Activated CD4-positive, alpha-beta T cell treated with anti-CD3 and anti-CD28 coated beads, Interleukin-2, amount 50 U/mL, for 16 hours (primary cell): ENCODE results near the gene ZFAND3.

Experiments
- DNase-seq: peaks from one replicate; pipeline ENCODE4 v3.0.0-alpha.2; 2020

The ZFAND3 gene

GRCh38 chr6:38062066-38062465 lies 242.5 kb downstream of the ZFAND3 start:
- no peak for DNase-seq

DNA sequence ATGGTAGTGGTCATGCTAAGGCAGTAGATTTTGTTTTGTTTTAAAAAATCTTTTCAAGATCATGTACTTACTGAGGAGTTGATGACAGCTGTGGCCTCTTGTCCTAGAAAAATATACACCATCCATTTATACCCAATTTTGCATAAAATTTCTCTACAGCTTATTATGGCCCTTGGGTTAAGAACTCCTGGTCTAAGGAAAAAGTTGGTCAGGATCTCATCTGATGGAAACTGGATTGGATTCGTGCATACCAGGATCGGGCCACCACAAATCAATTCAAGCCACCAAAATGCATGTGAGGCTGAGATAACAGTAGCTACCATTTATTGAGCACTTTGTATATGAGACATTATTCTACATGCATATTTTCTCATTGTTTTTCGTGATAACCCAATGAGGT lies 244.4 kb downstream of the ZFAND3 start:
- no peak for DNase-seq

GRCh38 chr6:38064431-38064830 lies 244.9 kb downstream of the ZFAND3 start:
- DNase-seq, result no peak

- no peak for DNase-seq
Measured at GRCh38 chr6:38065734-38066305, 246.3 kb downstream of the ZFAND3 start.

- DNase-seq, result no peak
Measured at GRCh38 chr6:38067263-38067980, 247.9 kb downstream of the ZFAND3 start.

- DNase-seq, result no peak
Measured at GRCh38 chr6:38068854-38069590, 249.5 kb downstream of the ZFAND3 start.

- no peak for DNase-seq
Measured at GRCh38 chr6:38077488-38078030, 258.0 kb downstream of the ZFAND3 start.

- DNase-seq, result no peak
Measured at GRCh38 chr6:38078671-38079070, 259.1 kb downstream of the ZFAND3 start.

GRCh38 chr6:38079107-38079506 lies 259.6 kb downstream of the ZFAND3 start:
- no peak for DNase-seq

DNA sequence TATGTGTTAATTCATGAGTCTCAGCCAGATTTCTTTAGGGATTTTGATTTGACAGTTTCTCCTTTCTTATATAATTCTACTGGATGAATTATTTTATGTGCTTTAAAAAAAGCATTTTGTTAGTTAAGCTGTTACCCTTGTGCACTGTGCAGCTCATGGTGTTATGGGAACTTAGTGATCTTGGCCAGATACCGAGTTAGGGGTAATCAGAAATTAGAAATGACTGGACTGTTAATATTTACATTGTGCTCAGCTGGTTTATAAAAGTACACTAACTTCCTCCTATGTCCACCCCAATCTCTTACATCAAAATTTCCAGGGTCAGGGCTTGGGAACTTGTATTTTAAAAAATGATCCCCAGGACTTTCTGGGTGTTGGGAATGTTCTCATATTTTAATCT lies 260.0 kb downstream of the ZFAND3 start:
- no peak for DNase-seq

GRCh38 chr6:38080360-38080759 lies 260.8 kb downstream of the ZFAND3 start:
- DNase-seq, result no peak

DNA sequence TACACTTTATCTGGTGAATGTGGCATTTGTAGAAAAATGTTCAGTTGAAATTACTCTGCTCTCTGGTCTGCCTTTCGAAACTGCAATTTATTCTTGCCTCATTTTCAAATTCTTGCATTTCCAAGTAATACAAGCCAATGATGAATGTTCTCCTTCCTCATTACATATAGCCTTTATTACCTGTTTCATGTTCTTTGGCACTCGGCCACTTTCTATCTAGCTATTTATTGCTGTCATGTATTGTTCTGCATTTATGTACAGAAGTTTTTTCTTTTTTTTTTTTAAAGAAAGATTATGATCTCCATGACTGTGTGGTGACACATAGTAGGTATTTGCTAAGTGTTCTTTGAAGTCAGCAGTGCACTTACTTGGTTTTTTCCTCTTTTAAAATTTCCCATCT lies 261.4 kb downstream of the ZFAND3 start:
- no peak for DNase-seq

- no peak for DNase-seq
Measured at GRCh38 chr6:38085031-38085430, 265.5 kb downstream of the ZFAND3 start.

GRCh38 chr6:38086346-38086745 lies 266.8 kb downstream of the ZFAND3 start:
- no peak for DNase-seq

DNA sequence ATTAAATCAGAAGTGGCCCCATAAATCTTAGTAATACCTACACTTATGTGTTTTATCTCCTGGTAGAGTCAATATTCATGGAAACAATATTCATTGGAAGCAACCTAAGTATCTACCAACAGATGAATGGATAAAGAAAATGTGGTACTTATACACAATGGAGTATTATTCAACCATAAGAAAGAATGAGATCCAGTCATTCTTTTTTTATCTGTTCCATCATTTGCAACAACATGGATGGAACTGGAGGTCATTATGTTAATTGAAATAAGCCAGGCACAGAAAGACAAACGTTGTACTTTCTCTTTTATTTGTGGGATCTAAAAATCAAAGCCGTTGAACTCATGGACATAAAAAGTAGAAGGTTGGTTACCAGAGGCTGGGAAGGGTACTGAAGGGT lies 268.5 kb downstream of the ZFAND3 start:
- no peak for DNase-seq

- DNase-seq, result no peak
Measured at GRCh38 chr6:38088829-38089228, 269.3 kb downstream of the ZFAND3 start.

- DNase-seq, result no peak
Measured at GRCh38 chr6:38091613-38092012, 272.1 kb downstream of the ZFAND3 start.

DNA sequence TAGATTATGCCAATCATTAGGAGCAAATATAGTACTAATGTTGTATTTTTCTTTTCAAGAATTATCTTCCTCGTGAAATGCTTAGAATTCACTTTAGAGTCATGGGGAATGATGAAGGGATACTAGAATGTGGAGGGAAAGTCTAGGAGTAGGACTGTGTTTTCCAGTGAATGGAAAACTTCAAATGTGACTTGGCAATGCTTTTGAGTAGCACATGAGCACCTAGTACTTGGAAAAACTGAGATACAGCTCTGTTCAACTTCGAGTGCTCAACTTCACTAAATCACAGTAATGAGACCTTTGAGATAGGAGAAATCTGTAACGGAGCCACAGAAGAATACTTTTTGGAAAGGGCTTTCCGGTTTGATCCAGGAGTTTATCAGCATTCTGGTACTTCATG lies 272.9 kb downstream of the ZFAND3 start:
- DNase-seq, result no peak

DNA sequence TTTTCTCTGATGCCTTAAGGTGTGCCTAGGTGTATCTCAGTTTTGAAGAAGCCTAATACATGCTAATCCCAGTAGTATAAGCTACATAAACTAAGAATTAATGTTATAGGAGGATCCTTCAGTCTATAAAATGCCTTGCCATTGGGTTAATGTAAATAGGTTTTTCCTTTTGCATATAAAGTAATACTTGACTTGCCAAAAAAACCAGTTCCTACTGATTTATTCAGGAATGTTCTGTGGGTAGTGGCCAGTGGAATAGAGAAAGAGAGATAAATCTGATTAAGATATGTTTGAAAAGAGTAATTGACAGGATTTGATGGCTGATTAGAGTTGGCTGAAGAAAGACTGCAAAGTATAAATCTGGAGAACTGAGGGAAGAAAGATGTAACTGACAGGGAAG lies 273.4 kb downstream of the ZFAND3 start:
- DNase-seq, result no peak

GRCh38 chr6:38095054-38095453 lies 275.5 kb downstream of the ZFAND3 start:
- DNase-seq, result no peak

DNA sequence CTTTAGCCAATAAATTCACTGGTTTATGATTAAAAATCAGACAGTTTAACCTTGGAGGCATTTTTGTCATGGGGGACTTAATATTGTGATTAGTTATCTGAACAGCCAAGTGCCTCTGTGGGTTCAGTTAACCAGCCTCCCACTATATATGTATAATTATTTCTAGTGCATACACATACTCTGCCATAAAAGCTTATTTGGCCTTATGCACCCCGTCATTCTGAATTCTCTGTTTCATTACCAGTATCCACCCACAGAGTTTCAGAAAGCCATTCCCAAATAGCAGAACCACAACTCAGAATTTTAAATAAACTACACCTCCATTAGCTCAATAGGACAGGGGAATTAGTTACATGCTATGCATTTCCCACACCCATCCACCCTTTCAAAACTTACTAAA lies 279.7 kb downstream of the ZFAND3 start:
- DNase-seq, result no peak

GRCh38 chr6:38100380-38100779 lies 280.9 kb downstream of the ZFAND3 start:
- peak; percentile 34 for DNase-seq

- no peak for DNase-seq
Measured at GRCh38 chr6:38103921-38104320, 284.4 kb downstream of the ZFAND3 start.

- DNase-seq, result no peak
Measured at GRCh38 chr6:38105066-38105465, 285.5 kb downstream of the ZFAND3 start.
